Mammary epithelial cell (primary cell): ENCODE results near the gene UTS2B.

ENCODE experiments used
- EZH2 ChIP-seq: IDR thresholded peaks from 2 replicates; pipeline ENCODE4 v1.6.1; 2012; ENCODE audit warnings: low read length, inconsistent platforms, borderline replicate concordance
- TF ChIP-seq, protein P1 (sequence below), 2 donors: IDR thresholded peaks in 1 of 2; conservative IDR thresholded peaks in 1 of 2; 2 replicates each; pipeline ENCODE4 v1.5.1; 2011 to 2012; ENCODE audit warnings: inconsistent platforms in 2 of 2, low read length in 2 of 2, mild to moderate bottlenecking in 2 of 2, control low read depth in 1 of 2, low read depth in 1 of 2; ENCODE audit not compliant: insufficient read depth in 1 of 2; ENCODE audit errors: extremely low read depth in 1 of 2

DNA sequence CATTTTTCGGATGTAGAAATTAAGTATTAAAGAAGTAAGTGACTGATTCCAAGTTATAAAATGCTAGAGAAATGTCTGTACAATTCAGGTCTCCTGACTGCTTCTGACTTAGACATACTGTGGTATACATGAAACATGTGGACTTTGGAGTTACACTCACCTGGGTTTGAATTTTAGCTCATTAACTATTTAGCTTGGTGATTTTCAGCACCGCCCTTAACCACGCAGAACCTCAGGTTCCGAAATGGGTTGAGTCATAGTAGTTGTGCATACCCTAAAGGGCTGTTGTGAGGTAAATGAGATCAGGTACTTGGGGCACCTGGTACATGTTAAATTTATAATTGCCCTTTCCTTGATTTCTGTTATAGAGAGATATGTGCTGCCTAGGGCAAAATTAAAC, 32.9 kb upstream of the UTS2B start:
- TF ChIP-seq, protein P1, sequence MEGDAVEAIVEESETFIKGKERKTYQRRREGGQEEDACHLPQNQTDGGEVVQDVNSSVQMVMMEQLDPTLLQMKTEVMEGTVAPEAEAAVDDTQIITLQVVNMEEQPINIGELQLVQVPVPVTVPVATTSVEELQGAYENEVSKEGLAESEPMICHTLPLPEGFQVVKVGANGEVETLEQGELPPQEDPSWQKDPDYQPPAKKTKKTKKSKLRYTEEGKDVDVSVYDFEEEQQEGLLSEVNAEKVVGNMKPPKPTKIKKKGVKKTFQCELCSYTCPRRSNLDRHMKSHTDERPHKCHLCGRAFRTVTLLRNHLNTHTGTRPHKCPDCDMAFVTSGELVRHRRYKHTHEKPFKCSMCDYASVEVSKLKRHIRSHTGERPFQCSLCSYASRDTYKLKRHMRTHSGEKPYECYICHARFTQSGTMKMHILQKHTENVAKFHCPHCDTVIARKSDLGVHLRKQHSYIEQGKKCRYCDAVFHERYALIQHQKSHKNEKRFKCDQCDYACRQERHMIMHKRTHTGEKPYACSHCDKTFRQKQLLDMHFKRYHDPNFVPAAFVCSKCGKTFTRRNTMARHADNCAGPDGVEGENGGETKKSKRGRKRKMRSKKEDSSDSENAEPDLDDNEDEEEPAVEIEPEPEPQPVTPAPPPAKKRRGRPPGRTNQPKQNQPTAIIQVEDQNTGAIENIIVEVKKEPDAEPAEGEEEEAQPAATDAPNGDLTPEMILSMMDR (conservative IDR thresholded peaks at IDR 0.05 in 1 of 2, IDR thresholded peaks at IDR 0.05 in 1 of 2; ENCODE audit: extremely low read depth in 1 of 2, insufficient read depth in 1 of 2, low read depth in 1 of 2, low read length in 2 of 2): no peak
- TF ChIP-seq EZH2: no peak
